NCI-H1092 treated with DMSO at 0.1 percent for 48 hours (cell line): ENCODE data around the gene KANTR.

Experiments used
- DNase-seq: peaks from one replicate; lab custom pipeline; 2025; lab: John Stamatoyannopoulos, UW

KANTR gene

GRCh38 chrX:53093748-53094581 lies at the start of gene KANTR:
Gene KANTR (plus strand): TSS chrX:53094142. CDS start chrX:53124273, 30,131 bp downstream.
- DNase-seq, result peak; percentile 98

- DNase-seq, result no peak
Measured at GRCh38 chrX:53044995-53045394, 48.9 kb upstream of the KANTR start.

- peak; percentile 2 for DNase-seq
Measured at GRCh38 chrX:53047228-53047627, 46.7 kb upstream of the KANTR start.

- peak; percentile 81 for DNase-seq
Measured at GRCh38 chrX:53048169-53049126, 45.5 kb upstream of the KANTR start, which contains the start of gene GPR173. Gene GPR173 (plus strand): TSS chrX:53048789. CDS start chrX:53076622, 27,833 bp downstream.

- peak; percentile 10 for DNase-seq
Measured at GRCh38 chrX:53049127-53049517, 44.8 kb upstream of the KANTR start.

- DNase-seq, result no peak
Measured at GRCh38 chrX:53050841-53051240, 43.1 kb upstream of the KANTR start.

- DNase-seq, result no peak
Measured at GRCh38 chrX:53055244-53055849, 38.6 kb upstream of the KANTR start.

GRCh38 chrX:53056292-53056691 lies 37.6 kb upstream of the KANTR start:
- no peak for DNase-seq

- no peak for DNase-seq
Measured at GRCh38 chrX:53065104-53065503, 28.8 kb upstream of the KANTR start.

GRCh38 chrX:53071064-53071463 lies 22.9 kb upstream of the KANTR start:
- DNase-seq, result no peak

GRCh38 chrX:53071604-53072417 lies 22.1 kb upstream of the KANTR start:
- DNase-seq, result peak; percentile 91

- peak; percentile 58 for DNase-seq
Measured at GRCh38 chrX:53072418-53073114, 21.4 kb upstream of the KANTR start.

- peak; percentile 84 for DNase-seq
Measured at GRCh38 chrX:53073115-53073586, 20.8 kb upstream of the KANTR start.

- no peak for DNase-seq
Measured at GRCh38 chrX:53075011-53075410, 18.9 kb upstream of the KANTR start.

- no peak for DNase-seq
Measured at GRCh38 chrX:53076671-53077070, 17.3 kb upstream of the KANTR start.

- DNase-seq, result no peak
Measured at GRCh38 chrX:53077207-53078197, 16.4 kb upstream of the KANTR start.

GRCh38 chrX:53078943-53079342 lies 15.0 kb upstream of the KANTR start:
- no peak for DNase-seq

GRCh38 chrX:53080628-53081580 lies 13.0 kb upstream of the KANTR start:
- no peak for DNase-seq
